Ishikawa (cell line): ENCODE data around the gene VTI1B.

Experiments
- CEBPB ChIP-seq: IDR thresholded peaks from 2 replicates; pipeline ENCODE4 v1.6.1; 2012
- CREB1 ChIP-seq: IDR thresholded peaks from 2 replicates; pipeline ENCODE4 v1.6.1; 2012; ENCODE audit warnings: low read depth
- EGR1 ChIP-seq: IDR thresholded peaks from 2 replicates; pipeline ENCODE4 v1.6.1; 2012
- EP300 ChIP-seq: IDR thresholded peaks from 2 replicates; pipeline ENCODE4 v1.6.1; 2012; ENCODE audit warnings: borderline replicate concordance
- FOXM1 ChIP-seq: IDR thresholded peaks from 2 replicates; pipeline ENCODE4 v1.6.1; 2012; ENCODE audit warnings: low read depth, borderline replicate concordance
- MAX ChIP-seq: IDR thresholded peaks from 2 replicates; pipeline ENCODE4 v1.6.1; 2012
- NFIC ChIP-seq: IDR thresholded peaks from 2 replicates; pipeline ENCODE4 v1.6.1; 2012
- RAD21 ChIP-seq: IDR thresholded peaks from 2 replicates; pipeline ENCODE4 v1.6.1; 2012; ENCODE audit warnings: low read depth
- TAF1 ChIP-seq: IDR thresholded peaks from 2 replicates; pipeline ENCODE4 v1.6.1; 2012; ENCODE audit warnings: low read depth, mild to moderate bottlenecking
- TCF12 ChIP-seq: IDR thresholded peaks from 2 replicates; pipeline ENCODE4 v1.6.1; 2012; ENCODE audit warnings: low read depth
- TEAD4 ChIP-seq: IDR thresholded peaks from 2 replicates; pipeline ENCODE4 v1.6.1; 2012
- USF1 ChIP-seq: IDR thresholded peaks from 2 replicates; pipeline ENCODE4 v1.6.1; 2012
- YY1 ChIP-seq: IDR thresholded peaks from 2 replicates; pipeline ENCODE4 v1.6.1; 2012; ENCODE audit warnings: low read depth
- ZBTB7A ChIP-seq: IDR thresholded peaks from 2 replicates; pipeline ENCODE4 v1.6.1; 2012; ENCODE audit warnings: low read depth
- TF ChIP-seq, protein P1 (sequence below): IDR thresholded peaks from 2 replicates; pipeline ENCODE4 v1.6.1; 2012; ENCODE audit warnings: low read depth, mild to moderate bottlenecking

The VTI1B gene

GRCh38 chr14:67623114-67623513, 51.3 kb downstream of the VTI1B start:
- no peak for TF ChIP-seq TCF12
- TF ChIP-seq YY1: no peak
- no peak for TF ChIP-seq ZBTB7A
- TF ChIP-seq TEAD4: no peak
- TF ChIP-seq NFIC: no peak
- no peak for TF ChIP-seq MAX
- TF ChIP-seq EGR1: no peak
- TF ChIP-seq CREB1: no peak
- no peak for TF ChIP-seq USF1
- no peak for TF ChIP-seq FOXM1
- no peak for TF ChIP-seq EP300
- TF ChIP-seq RAD21: no peak
- TF ChIP-seq TAF1: no peak
- TF ChIP-seq, protein P1, sequence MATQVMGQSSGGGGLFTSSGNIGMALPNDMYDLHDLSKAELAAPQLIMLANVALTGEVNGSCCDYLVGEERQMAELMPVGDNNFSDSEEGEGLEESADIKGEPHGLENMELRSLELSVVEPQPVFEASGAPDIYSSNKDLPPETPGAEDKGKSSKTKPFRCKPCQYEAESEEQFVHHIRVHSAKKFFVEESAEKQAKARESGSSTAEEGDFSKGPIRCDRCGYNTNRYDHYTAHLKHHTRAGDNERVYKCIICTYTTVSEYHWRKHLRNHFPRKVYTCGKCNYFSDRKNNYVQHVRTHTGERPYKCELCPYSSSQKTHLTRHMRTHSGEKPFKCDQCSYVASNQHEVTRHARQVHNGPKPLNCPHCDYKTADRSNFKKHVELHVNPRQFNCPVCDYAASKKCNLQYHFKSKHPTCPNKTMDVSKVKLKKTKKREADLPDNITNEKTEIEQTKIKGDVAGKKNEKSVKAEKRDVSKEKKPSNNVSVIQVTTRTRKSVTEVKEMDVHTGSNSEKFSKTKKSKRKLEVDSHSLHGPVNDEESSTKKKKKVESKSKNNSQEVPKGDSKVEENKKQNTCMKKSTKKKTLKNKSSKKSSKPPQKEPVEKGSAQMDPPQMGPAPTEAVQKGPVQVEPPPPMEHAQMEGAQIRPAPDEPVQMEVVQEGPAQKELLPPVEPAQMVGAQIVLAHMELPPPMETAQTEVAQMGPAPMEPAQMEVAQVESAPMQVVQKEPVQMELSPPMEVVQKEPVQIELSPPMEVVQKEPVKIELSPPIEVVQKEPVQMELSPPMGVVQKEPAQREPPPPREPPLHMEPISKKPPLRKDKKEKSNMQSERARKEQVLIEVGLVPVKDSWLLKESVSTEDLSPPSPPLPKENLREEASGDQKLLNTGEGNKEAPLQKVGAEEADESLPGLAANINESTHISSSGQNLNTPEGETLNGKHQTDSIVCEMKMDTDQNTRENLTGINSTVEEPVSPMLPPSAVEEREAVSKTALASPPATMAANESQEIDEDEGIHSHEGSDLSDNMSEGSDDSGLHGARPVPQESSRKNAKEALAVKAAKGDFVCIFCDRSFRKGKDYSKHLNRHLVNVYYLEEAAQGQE: no peak
- TF ChIP-seq CEBPB: no peak

GRCh38 chr14:67622675-67623074, 51.8 kb downstream of the VTI1B start:
- no peak for TF ChIP-seq RAD21
- TF ChIP-seq NFIC: no peak
- no peak for TF ChIP-seq FOXM1
- no peak for TF ChIP-seq EGR1
- TF ChIP-seq EP300: no peak
- TF ChIP-seq CREB1: no peak
- no peak for TF ChIP-seq YY1
- no peak for TF ChIP-seq TEAD4
- TF ChIP-seq, protein P1: no peak
- TF ChIP-seq TCF12: no peak
- TF ChIP-seq CEBPB: no peak
- TF ChIP-seq TAF1: no peak
- TF ChIP-seq MAX: no peak
- TF ChIP-seq USF1: no peak
- no peak for TF ChIP-seq ZBTB7A

GRCh38 chr14:67620217-67620785, 54.1 kb downstream of the VTI1B start:
- TF ChIP-seq FOXM1: no peak
- no peak for TF ChIP-seq TEAD4
- TF ChIP-seq YY1: no peak

- TF ChIP-seq RAD21 (0 out of 2 replicates have a peak, but pooled peaks have one; percentile 1), FOXM1 (no peak), NFIC (no peak; the same call in none of the 2 replicates), USF1 (peak; percentile 18; the same call in 1 of the 2 replicates), ZBTB7A (no peak), CREB1 (peak; percentile 95), TEAD4 (peak; percentile 45), TCF12 (peak; percentile 71; the same call in 1 of the 2 replicates), EGR1 (no peak), YY1 (no peak; the same call in 1 of the 2 replicates), TAF1 (no peak), CEBPB (peak; percentile 14; the same call in 1 of the 2 replicates), EP300 (no peak), MAX (peak; percentile 80)
- TF ChIP-seq, protein P1: no peak
Measured at GRCh38 chr14:67619446-67620216, 54.8 kb downstream of the VTI1B start, which contains the start of gene ARG2. Gene ARG2 (plus strand): TSS chr14:67619920. CDS start chr14:67619978, 58 bp downstream.
